GM15510 (cell line): ENCODE results near the gene C5orf24.

Experiments
- POLR2A ChIP-seq: IDR thresholded peaks from 3 replicates; pipeline ENCODE4 v1.6.1; 2011; ENCODE audit warnings: borderline replicate concordance; ENCODE audit not compliant: insufficient read length; ENCODE audit errors: extremely low read depth

Gene C5orf24

GRCh38 chr5:134846641-134846960 lies 833 bp downstream of the C5orf24 start:
- TF ChIP-seq POLR2A: no peak

GRCh38 chr5:134851307-134851923 lies 5.6 kb downstream of the C5orf24 start:
- TF ChIP-seq POLR2A: no peak

- TF ChIP-seq POLR2A: no peak
These were observed 11.6 kb downstream of the C5orf24 start for GRCh38 chr5:134857401-134857800.

- no peak for TF ChIP-seq POLR2A
These were observed 18.9 kb downstream of the C5orf24 start for GRCh38 chr5:134864707-134865106.

GRCh38 chr5:134873494-134873893 lies 27.7 kb downstream of the C5orf24 start:
- TF ChIP-seq POLR2A: no peak

GRCh38 chr5:134873987-134874830 lies 28.4 kb downstream of the C5orf24 start, which contains the start of gene TXNDC15:
TSS of gene TXNDC15 (plus strand) at chr5:134874371. CDS start at chr5:134874428, 57 bp downstream.
- TF ChIP-seq POLR2A: peak; percentile 91

GRCh38 chr5:134874831-134875655 lies 29.3 kb downstream of the C5orf24 start:
- no peak for TF ChIP-seq POLR2A

- no peak for TF ChIP-seq POLR2A
These were observed 31.4 kb downstream of the C5orf24 start for GRCh38 chr5:134877159-134877558.

- no peak for TF ChIP-seq POLR2A
These were observed 32.6 kb downstream of the C5orf24 start for GRCh38 chr5:134878403-134878802.

- no peak for TF ChIP-seq POLR2A
These were observed 33.7 kb downstream of the C5orf24 start for GRCh38 chr5:134879456-134879855.

GRCh38 chr5:134887593-134888159 lies 41.9 kb downstream of the C5orf24 start:
- no peak for TF ChIP-seq POLR2A

GRCh38 chr5:134889335-134889734 lies 43.6 kb downstream of the C5orf24 start:
- TF ChIP-seq POLR2A: no peak

- no peak for TF ChIP-seq POLR2A
These were observed 45.7 kb downstream of the C5orf24 start for GRCh38 chr5:134891473-134891872.

GRCh38 chr5:134892282-134892681 lies 46.5 kb downstream of the C5orf24 start:
- no peak for TF ChIP-seq POLR2A

GRCh38 chr5:134892926-134893325 lies 47.2 kb downstream of the C5orf24 start:
- no peak for TF ChIP-seq POLR2A
